ENCODE data around the gene CDCA3.

Gene CDCA3

GRCh38 chr12:6820166-6820565, 30.9 kb downstream of the CDCA3 start:
- no peak for DNase-seq (ENCODE audit: low read depth, low spot score)

- no peak for DNase-seq (ENCODE audit: low read depth, low spot score)
Observed at GRCh38 chr12:6819106-6820030, 31.7 kb downstream of the CDCA3 start.

DNA sequence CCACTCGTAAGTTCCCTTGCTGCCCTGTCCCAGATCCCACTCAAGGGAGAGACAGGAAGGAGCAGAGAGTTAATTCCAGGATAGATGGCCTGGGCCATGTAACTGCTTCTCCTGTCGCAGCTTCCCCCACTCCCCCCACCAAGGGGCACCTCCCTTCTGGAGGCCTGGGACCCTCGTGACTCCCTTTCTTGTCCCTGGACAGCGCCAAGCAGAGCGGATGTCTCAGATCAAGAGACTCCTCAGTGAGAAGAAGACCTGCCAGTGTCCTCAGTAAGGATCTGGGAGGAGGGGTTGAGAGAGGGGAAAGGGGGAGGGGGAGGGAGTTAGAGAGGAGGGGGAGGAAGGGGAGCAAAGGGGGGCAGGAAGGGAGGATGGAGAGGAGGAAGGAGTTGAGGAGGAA, 32.4 kb downstream of the CDCA3 start:
- DNase-seq (ENCODE audit: low read depth, low spot score): no peak

GRCh38 chr12:6818222-6818621, 32.9 kb downstream of the CDCA3 start:
- no peak for DNase-seq (ENCODE audit: low read depth, low spot score)

DNA sequence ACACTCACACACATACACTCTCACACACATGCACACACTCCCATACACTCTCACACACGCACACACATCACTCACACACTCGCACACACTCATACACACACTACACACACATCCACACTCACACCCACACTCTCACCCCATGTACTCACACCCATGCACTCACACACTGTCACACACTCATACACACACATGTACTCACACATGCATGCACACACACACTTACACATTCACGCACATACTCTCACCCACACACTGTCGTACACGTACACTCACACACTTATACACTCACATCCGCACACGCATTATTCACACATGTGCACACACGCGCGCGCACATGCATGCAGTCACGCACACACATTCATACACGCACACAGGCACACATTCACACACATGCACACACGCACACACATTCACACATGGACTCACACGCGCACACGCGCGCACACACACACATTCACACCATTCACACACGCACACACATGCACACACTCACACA, 33.4 kb downstream of the CDCA3 start:
- DNase-seq (ENCODE audit: low read depth, low spot score): no peak

- DNase-seq (ENCODE audit: low read depth, low spot score): no peak
Observed at GRCh38 chr12:6817098-6817497, 34.0 kb downstream of the CDCA3 start.

DNA sequence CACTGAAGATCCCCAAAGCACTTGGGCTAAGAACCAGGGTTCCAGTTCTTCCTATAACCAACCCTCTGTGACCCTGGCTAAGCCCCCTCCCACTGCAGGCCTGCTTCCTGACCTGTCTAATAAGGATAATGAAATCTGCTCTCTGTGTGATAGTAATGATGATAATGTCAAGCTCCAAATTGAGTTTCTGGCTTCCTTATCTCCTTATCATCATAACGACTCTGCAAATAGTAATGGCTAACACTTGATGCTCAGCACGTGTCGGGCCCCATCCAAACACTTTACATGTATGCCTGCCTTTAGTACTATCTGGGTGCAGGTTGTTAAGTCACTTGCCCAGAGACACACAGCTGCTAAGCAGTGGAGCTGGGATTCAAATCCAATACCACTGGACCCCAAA, 34.5 kb downstream of the CDCA3 start:
- no peak for DNase-seq (ENCODE audit: low read depth, low spot score)

DNA sequence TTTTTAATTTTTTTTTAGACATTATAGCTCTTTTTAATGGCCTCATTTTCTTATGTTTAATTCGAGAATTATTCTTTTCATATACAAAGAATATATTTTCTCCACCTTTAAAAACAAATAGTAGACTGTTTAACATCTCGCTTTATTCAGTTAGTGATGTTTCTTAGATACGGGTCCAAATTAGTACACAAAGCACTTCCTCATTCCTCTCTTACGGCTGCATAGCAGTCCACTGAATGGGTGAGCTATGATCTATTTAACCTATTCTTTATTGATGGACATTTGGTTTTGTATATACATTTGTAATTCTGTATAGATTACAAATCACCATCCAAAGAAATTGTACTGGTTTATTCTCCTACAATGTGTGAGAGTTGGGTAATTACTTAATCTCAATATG, 37.7 kb downstream of the CDCA3 start:
- DNase-seq (ENCODE audit: low read depth, low spot score): no peak

GRCh38 chr12:6810758-6811157, 40.3 kb downstream of the CDCA3 start:
- DNase-seq (ENCODE audit: low read depth, low spot score): no peak

GRCh38 chr12:6809056-6809455, 42.0 kb downstream of the CDCA3 start:
- DNase-seq (ENCODE audit: low read depth, low spot score): no peak

- DNase-seq (ENCODE audit: low read depth, low spot score): no peak
Observed at GRCh38 chr12:6807170-6807569, 43.9 kb downstream of the CDCA3 start.

DNA sequence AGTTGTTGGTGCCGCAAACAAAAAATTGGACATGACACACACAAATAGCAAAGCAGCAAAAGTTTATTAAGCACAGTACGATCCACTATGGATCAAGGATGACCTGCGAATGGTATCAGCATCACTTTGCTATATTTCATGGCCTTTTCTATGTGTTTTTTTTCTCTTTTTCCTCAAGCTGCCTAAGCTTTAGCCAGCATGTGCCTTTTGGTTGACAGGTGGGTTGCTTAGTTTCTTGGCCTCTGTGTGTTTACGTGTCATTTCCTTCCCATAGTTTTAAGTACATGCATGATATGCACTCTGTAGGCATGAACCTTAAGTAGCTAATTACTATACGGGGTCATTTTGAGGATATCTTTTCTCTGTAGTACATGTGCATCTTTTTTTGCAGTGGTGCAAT, 51.9 kb downstream of the CDCA3 start:
- no peak for DNase-seq (ENCODE audit: low read depth, low spot score)

Measured in activated CD4-positive, CD25-positive, alpha-beta regulatory T cell treated with anti-CD3 and anti-CD28 coated beads, Interleukin-2, amount 50 U/mL, for 16 hours (primary cell).